Stomach (tissue), 4 donors: ENCODE measurements around the gene DPP10.

Experiments
- CTCF ChIP-seq, 7 experiments: fragments of 450-650 bp in 4 of 7; fragments of 200-600 bp in 3 of 7; sonication (generic) in 3 of 7; IDR thresholded peaks; one replicate each; pipeline ENCODE4 v1.5.1; 2016 to 2019; ENCODE audit warnings: antibody characterized with exemption in 7 of 7, control low read depth in 2 of 7, mild to moderate bottlenecking in 1 of 7
- EP300 ChIP-seq: sonication (generic); formaldehyde crosslinking; IDR thresholded peaks from one replicate; pipeline ENCODE4 v1.6.1; 2017; ENCODE audit warnings: antibody characterized with exemption

GRCh38 chr2:115838539-115838938, 1396.1 kb downstream of the DPP10 start:
- no peak for TF ChIP-seq EP300
- no peak for TF ChIP-seq CTCF (IDR thresholded peaks at IDR 0.05)
